ENCODE measurements around the gene INHBC.
A peak's percentile ranks its signal among the peaks of the same experiment; 100 is the strongest.
"Not testable (repeated sequence)": the region's sequence is repeated elsewhere in the genome, so short reads cannot be mapped to it uniquely, and the experiment has no call there.

The INHBC gene, protein sequence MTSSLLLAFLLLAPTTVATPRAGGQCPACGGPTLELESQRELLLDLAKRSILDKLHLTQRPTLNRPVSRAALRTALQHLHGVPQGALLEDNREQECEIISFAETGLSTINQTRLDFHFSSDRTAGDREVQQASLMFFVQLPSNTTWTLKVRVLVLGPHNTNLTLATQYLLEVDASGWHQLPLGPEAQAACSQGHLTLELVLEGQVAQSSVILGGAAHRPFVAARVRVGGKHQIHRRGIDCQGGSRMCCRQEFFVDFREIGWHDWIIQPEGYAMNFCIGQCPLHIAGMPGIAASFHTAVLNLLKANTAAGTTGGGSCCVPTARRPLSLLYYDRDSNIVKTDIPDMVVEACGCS

DNA sequence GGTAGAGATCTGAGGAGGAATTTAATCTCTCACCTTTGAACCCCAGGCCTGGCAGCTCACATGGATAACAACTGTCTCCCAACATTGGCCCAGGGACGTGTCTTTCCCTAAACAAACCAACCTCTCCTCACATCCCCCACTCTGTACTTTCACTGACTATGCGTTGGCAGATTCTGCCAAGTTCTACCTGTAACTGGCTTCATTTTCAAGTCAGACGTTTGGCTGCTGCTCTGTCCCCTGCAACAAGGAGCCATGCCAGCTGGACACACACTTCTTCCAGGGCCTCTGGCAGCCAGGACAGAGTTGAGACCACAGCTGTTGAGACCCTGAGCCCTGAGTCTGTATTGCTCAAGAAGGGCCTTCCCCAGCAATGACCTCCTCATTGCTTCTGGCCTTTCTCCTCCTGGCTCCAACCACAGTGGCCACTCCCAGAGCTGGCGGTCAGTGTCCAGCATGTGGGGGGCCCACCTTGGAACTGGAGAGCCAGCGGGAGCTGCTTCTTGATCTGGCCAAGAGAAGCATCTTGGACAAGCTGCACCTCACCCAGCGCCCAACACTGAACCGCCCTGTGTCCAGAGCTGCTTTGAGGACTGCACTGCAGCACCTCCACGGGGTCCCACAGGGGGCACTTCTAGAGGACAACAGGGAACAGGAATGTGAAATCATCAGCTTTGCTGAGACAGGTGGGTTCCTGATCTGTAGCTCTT, at the start of gene INHBC:
INHBC (plus strand) TSS at position 268 of the 707 bp plus-strand sequence; CDS start at position 371, 103 bp downstream.
- DNase-seq, result no peak

DNA sequence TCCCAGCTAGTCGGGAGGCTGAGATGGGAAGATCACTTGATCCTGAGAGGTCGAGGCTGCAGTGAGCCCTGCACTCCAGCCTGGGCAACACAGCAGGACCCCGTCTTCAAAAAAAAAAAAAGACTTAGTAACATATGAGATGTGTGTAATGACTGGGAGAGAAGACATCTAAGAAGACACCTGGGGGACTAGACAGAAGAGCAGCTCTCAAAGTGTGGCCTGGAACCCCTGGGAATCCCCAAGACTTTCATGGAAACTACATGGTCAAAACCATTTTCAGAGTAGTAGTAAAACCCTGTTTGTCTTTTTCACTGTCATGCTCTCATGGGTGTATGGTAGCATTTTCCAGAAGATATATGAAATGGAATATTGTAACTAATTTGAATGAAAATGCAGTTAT, 49.0 kb upstream of the INHBC start:
- no peak for DNase-seq

DNA sequence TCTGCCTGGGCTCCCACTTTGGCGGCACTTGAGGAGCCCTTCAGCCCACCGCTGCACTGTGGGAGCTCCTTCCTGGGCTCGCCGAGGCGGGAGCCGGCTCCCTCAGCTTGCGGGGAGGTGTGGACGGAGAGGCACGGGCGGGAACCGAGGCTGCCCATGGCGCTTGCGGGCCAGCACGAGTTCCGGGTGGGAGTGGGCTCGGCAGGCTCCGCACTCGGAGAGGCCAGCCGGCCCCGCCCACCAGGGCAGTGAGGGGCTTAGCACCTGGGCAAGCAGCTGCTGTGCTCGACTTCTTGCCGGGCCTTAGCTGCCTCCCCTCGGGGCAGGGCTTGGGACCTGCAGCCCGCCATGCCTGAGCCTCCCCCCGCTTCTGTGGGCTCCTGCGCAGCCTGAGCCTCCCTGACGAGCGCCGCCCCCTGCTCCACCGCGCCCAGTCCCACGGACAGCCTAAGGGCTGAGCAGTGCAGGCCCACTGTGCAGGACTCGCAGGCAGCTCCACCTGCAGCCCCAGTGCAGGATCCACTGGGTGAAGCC, 48.3 kb upstream of the INHBC start:
- DNase-seq, result no peak

DNA sequence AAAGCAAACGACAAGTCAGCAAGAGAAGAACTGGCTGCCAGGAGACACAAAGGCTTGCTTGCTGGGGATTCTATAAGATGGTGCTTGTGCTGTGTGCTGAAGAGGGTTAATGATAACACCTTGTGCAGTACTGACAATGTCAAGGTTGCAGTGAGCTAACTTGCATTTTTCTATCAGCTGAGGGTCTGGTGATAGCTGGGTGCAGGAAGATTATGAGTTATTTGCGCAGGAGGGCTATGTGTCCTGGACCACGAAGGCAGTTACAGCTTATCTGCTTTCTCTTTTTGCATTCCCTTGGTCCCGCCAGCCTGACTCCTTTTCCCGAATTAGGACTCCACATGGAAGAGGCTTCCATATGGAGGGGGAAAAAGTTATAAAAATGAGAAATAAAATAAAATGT, 46.2 kb upstream of the INHBC start:
- peak; percentile 7 for DNase-seq

DNA sequence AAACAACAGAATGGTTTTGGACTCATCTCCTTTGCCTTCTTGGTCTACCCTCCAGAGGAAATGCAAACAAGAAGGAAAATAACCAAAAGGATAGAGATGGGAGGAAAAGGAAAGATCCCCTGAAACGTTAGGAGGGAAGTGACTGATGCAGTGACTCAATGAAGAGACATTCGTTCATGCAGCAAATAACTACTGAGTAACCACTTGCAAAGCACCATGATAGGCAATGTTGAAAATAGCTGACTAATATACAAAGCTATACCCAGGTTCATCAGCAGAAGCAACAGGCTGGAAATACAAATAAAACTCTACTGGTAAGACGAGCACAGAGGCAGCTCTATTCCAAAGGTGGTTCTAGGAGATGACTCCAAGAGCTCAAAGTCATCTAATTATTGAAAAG, 45.6 kb upstream of the INHBC start:
- peak; percentile 90 for DNase-seq

DNA sequence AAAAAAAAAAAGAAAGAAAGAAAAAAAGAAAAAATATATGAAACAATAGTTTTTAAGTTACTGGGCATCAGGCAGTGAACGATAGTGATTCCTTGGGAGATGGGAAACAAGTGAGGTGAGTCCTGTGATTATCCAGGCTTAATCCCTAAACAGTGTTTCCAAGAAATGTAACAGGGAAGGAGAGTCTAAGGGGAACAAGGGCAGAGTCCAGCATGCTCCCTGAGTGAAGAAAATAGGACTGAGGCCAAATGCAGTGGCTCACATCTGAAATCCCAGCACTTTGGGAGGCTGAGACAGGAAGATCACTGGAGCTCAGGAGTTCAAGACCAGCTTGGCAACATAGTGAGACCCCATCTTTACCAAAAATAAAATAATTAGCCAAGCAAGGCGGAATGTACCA, 44.4 kb upstream of the INHBC start:
- DNase-seq, result no peak

DNA sequence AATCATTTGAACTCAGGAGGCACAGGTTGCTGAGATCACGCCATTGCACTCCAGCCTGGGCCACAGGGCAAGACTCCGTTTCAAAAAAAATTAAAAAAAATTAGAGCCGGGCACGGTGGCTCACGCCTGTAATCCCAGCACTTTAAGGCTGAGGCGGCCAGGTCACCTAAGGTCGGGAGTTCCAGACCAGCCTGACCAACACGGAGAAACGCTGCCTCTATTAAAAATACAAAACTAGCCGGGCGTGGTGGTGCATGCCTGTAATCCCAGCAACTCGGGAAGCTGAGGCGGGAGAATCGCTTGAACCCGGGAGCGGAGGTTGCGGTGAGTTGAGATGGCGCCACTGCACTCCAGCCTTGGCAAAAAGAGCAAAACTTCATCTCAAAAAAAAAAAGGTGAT, 39.5 kb upstream of the INHBC start:
- DNase-seq, result no peak

DNA sequence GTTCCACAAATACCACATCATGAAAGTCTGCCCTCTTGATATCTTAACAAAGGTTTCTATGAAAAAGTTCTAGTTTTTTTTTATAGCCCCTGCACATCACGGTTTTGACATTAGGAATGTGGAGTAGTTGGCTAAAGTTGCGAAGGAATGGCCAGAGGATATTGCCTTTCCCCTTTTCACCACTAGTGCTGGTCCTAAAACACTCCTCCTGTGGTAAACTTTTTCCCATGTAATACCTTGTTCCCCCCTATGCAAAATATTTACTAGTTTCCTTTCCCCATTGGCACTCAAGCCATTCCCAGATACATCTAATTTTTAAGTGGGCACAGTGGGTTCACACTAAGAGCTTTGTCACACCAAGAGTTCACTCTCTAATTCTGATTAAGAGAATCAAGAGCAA, 37.1 kb upstream of the INHBC start:
- DNase-seq, result no peak

DNA sequence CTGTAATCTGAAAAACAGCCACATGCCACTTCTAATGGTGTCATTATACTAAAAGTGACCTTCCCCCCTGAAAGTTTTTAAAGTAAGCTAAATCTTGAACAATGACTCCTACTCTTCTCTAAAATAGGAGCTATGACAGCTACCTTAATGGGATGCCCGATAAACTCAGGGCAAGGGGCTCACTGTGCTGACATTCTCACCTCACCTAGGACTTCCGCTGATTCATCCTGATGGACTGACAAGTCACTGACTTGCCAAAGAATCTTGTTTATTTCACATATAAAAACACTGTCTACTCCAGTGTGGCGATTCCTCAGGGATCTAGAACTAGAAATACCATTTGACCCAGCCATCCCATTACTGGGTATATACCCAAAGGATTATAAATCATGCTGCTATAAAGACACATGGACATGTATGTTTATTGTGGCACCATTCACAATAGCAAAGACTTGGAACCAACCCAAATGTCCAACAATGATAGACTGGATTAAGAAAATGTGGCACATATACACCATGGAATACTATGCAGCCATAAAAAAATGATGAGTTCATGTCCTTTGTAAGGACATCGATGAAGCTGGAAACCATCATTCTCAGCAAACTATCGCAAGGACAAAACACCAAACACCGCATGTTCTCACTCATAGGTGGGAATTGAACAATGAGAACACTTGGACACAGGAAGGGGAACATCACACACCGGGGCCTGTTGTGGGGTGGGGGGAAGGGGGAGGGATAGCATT, 34.7 kb upstream of the INHBC start:
- DNase-seq, result not testable (repeated sequence)

DNA sequence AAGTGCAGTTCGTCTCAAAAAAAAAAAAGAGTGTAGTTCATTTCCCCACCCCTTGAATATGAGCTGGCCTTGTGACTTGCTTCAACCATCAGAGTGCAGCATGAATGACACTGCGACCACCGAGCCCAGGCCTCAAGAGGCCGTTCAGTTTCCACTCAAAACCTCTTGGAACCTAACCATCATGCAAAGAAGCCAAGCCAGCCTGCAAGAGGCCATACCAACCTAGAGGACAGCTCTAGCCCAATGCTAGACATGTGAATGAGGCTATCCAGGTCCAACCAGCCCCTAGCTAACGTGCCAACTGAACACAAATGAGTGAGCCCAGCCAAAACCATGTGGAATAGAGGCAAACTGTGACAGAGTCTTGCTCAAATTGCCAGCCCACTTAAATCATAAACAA, 33.4 kb upstream of the INHBC start:
- DNase-seq, result no peak

DNA sequence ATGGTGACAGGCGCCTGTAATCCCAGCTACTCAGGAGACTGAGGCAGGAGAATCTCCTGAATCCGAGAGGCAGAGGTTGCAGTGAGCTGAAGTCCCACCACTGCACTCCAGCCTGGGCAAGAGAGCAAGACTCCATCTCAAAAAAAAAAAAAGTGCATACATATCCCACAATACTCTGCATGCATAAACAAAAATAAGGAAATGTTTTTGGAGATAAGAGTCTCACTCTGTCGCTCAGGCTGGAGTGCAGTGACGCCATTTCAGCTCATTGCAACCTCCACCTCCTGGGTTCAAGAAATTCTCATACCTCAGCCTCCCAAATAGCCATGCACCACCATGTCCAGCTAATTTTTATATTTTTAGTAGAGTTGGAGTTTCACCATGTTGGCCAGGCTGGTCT, 32.4 kb upstream of the INHBC start:
- not testable (repeated sequence) for DNase-seq

DNA sequence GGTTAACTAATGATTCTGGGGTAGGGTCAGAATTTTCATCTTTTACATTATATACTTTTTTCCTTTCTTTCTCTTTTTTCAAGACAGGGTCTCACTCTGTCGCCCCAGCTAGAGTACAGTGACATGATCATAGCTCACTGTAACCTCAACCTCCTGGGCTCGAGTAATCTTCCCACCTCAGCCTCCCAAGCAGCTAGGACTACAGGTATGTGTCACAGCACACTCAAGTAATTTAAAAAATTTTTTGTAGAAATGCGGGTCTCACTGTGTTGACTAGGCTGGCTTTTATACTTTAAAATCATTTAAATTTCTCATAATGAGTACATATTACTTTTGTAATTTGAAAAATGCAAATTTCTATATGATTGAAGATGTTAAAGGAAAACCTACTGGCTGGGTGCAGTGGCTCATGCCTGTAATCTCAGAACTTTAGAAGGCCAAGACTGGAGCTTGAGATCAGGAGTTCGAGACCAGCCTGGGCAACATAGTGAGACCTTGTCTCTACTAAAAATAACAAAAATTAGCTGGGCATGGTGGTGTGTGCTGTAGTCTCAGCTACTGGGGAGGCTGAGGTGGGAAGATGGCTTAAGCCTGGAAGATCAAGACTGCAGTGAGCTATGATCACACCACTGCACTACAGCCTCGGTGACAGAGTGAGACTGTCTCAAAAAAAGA, 29.5 kb upstream of the INHBC start:
- DNase-seq, result no peak

DNA sequence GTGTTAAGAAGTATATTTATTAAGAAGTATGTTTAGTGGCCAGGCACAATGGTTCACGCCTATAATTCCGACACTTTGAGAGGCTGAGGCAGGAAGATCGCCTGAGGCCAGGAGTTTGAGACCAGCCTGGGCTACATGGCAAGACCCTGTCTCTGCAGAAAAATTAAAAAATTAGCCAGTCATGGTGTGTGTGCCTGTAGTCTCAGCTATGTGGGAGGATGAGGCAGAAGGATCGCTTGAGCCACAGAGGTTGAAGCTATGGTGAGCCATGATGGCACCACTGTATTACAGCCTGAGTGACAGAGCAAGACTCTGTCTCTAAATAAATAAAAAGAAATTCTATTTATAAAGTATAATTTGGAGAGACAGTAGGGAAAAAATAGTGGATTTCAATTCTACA, 24.1 kb upstream of the INHBC start:
- no peak for DNase-seq

DNA sequence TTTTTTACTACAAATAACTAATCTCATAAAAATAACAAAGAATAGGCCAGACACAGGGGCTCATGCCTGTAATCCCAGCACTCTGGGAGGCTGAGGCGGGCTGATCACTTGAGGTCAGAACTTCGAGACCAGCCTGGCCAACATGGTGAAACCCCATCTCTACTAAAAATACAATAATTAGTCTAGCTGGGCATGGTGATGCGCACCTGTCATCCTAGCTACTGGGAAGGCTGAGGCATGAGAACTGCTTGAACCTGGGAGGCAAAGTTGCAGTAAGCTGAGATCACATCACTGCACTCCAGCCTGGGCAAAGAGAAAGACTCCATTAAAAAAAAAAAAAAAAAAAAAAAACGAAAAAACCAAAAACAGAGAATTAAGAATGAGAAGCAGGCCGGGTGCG, 20.4 kb upstream of the INHBC start:
- not testable (repeated sequence) for DNase-seq

DNA sequence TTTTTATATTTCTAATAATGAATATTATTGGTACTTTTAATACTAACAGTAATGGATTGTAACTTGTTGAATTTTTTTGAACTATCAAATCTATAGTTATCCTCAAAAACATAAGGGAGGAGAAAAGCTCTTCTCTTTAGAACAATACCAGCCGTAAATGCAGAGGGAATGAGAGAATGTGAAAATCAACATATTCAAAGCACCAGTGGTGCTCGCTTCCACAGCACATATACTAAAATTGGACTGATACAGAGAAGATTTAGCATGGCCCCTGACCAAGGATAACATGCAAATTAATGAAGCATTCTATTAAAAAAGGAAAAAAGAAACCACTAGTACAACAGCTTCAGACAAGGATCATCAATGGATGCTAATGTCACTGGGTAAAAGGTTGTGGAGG, 19.5 kb upstream of the INHBC start:
- DNase-seq, result no peak

DNA sequence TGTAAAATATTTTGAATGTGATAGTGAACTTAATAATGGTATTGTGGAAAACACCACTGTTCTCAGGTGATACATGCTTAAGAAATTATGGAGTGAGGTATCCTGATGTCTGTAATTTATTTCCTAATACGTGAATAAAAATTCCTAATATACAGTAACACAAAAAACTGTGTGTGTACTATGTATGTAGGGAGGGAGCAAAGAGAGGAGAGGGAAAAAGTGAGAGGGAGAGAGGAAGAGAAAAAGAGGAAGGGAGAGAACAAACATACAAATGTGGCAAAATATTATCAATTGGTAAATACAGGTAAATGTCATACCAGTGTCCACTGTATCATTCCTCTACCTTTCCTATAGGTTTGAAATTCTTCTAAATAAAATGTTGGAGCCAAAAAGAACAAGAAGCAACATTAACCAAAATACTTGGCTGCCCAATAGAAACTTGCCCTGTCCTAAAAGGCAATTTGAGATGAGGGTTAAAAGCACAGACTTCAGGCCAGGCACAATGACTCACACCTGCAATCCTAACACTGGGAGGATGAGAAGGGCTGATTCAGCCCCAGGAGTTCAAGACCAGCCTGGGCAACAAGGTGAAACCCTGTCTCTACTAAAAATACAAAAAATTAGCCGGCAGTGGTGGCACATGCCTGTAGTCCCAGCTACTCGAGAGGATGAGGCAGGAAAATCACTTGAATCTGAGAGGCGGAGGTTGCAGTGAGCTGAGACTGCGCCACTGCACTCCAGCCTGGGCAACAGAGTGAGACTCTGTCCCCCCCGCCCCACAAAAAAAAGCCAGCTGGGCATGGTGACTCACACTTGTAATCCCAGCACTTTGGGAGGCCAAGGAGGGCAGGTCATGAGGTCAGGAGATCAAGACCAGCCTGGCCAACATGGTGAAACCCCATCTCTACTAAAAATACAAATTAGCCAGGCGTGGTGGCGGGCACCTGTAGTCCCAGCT, 18.3 kb upstream of the INHBC start:
- DNase-seq, result peak; percentile 20

DNA sequence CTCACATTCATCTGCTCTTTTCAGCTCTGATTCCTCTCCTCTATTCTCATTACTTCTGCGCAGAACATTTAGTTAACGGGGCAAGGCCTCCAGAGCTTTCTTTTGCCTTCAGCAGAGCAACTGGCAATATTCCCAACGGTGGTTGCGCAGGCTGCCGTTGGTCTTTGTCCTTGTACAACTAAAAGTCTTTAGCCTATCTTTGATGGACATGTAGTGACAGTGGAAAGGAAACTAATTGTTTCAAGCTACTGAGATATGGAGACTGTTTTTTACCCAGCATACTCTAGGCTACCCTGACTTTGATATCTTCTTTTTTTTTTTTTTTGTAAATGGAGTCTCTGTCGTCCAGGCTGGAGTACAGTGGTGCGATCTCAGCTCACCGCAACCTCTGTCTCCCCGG, 16.3 kb upstream of the INHBC start:
- DNase-seq, result no peak

DNA sequence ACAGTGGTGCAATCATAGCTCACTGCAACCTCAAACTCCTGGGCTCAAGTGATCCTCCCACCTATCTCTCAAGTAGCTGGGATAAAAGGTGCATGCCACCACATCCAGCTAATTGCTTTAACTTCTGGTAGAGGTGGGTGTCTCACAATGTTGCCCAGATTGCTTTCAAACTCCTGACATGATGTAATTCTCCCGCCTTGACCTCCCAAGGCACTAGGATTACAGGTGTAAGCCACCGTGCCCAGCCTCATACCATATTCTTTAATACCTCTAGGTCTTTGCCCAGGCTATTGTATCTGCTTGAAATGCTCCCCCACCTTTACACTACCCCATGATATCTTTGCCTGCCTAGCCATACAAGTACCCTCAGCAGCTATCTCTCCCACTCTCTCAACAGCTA, 15.1 kb upstream of the INHBC start:
- no peak for DNase-seq

DNA sequence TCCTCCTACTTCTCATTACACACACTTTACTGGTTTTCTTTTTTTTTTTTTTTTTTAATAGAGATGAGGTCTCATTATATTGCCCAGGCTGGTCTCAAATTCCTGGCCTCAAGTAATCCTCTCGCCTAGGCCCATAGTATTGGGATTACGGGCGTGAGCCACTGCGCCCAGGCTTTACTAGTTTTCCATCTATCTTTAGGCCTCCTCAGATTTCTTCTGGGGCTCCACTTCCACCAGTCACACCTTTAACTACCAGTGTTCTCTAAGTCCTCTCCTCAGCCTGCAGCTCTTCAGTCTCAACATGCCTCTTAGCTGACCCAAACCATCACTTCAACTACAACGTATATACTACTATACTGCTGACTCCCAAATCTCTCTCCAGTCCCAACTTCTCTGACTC, 14.1 kb upstream of the INHBC start:
- no peak for DNase-seq

DNA sequence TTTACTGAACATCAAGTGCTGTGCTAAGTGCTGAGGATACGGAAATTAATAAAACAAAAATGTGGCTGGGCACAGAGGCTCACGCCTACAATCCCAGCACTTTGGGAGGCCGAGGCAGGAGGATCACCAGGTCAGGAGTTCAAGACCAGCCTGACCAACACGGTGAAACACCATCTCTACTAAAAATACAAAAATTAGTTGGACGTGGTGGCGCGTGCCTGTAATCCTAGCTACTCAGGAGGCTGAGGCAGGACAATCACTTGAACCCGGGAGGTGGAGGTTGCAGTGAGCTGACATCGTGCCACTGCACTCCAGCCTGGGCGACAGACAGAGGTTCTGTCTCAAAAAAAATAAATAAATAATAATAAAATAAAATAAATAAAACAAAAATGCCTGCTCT, 7.6 kb upstream of the INHBC start:
- DNase-seq, result not testable (repeated sequence)

DNA sequence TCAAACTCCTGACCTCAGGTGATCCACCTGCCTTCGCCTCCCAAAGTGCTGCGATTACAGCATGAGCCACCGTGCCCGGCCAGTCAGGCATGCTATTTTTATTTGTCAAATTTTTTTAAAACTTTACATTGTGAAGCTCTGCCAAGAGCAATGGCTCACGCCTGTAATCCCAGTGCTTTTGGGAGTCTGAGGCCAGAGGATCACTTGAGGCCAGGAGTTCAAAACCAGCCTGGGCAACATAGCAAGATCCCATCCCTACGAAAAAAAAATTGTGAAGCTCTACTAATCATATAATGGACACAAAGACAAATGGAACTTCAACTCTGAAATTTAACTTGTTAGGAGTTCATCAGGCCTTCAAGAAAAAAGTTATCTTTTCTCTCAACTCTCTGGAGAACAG, 5.6 kb upstream of the INHBC start:
- DNase-seq, result no peak

Data from NCI-H226 (cell line).